Stimulated activated CD8-positive, alpha-beta memory T cell treated with anti-CD3 and anti-CD28 coated beads, Interleukin-7, amount 100 ng/mL, for 1 hour (primary cell): ENCODE data around the gene IFT57.

ENCODE experiments used
- DNase-seq, 2 donors: peaks; one replicate each; pipeline ENCODE4 v3.0.0-alpha.2; 2020; ENCODE audit warnings: low read depth in 2 of 2

IFT57 gene

GRCh38 chr3:108125550-108126071 lies 96.6 kb downstream of the IFT57 start:
- DNase-seq = no peak

- DNase-seq = no peak
Observed at GRCh38 chr3:108125153-108125543, 97.1 kb downstream of the IFT57 start.

- peak; percentile 33 to 40 for DNase-seq
Observed at GRCh38 chr3:108124337-108125152, 97.7 kb downstream of the IFT57 start.

GRCh38 chr3:108123326-108123725 lies 98.9 kb downstream of the IFT57 start:
- DNase-seq = no peak

- DNase-seq = no peak
Observed at GRCh38 chr3:108122276-108122675, 99.9 kb downstream of the IFT57 start.

- no peak for DNase-seq
Observed at GRCh38 chr3:108119398-108120104, 102.7 kb downstream of the IFT57 start.

GRCh38 chr3:108118038-108118768 lies 104.0 kb downstream of the IFT57 start:
- no peak for DNase-seq

- DNase-seq = no peak
Observed at GRCh38 chr3:108117241-108117775, 104.9 kb downstream of the IFT57 start.

- no peak for DNase-seq
Observed at GRCh38 chr3:108114423-108115065, 107.7 kb downstream of the IFT57 start.

GRCh38 chr3:108113975-108114374 lies 108.2 kb downstream of the IFT57 start:
- no peak for DNase-seq

- no peak for DNase-seq
Observed at GRCh38 chr3:108110934-108111333, 111.3 kb downstream of the IFT57 start.
